Activated T-cell treated with anti-CD3 and anti-CD28 coated beads, Interleukin-2, amount 50 U/mL, for 72 hours (primary cell): ENCODE data around the gene CUL3. TPM values are rescaled to one million over a fixed set of nuclear protein-coding genes. Genes with fewer than 3 reads are reported as not detected.

Experiments used
- ATAC-seq, 2 donors: fragments of 150-1000 bp; cut with Tn5 transposase; replicated peaks in 1 of 2; 2 replicates each; pipeline ENCODE4 v1.10.0; 2021; ENCODE audit warnings: moderate library complexity in 2 of 2, mild to moderate bottlenecking in 1 of 2
- DNase-seq, 2 donors: peaks; one replicate each; pipeline ENCODE4 v3.0.0; 2021 to 2022; ENCODE audit warnings: mixed read lengths in 1 of 2
- H3K27ac Mint-ChIP-seq: one replicate; pipeline ENCODE4 v1.8.0; 2022; ENCODE audit warnings: mild to moderate bottlenecking, moderate library complexity, mixed read lengths
- H3K27me3 Mint-ChIP-seq: one replicate; pipeline ENCODE4 v1.8.0; 2022; ENCODE audit warnings: low read depth, mixed read lengths
- H3K36me3 Mint-ChIP-seq, 2 donors: one replicate each; pipeline ENCODE4 v1.8.0; 2022; ENCODE audit warnings: mixed read lengths in 2 of 2, mild to moderate bottlenecking in 1 of 2; ENCODE audit not compliant: insufficient read depth in 2 of 2
- H3K4me1 Mint-ChIP-seq: one replicate; pipeline ENCODE4 v1.8.0; 2022; ENCODE audit warnings: low read depth, mixed read lengths
- H3K4me3 Mint-ChIP-seq, 2 donors: one replicate each; pipeline ENCODE4 v1.8.0; 2022; ENCODE audit warnings: mild to moderate bottlenecking in 2 of 2, mixed read lengths in 2 of 2, moderate library complexity in 2 of 2
- H3K9me3 Mint-ChIP-seq, 2 donors: one replicate each; pipeline ENCODE4 v1.8.0; 2022; ENCODE audit warnings: mixed read lengths in 2 of 2
- total RNA-seq, 2 donors: library from RNA; stranded (reverse); gene quantifications; one replicate each; pipeline ENCODE4 v1.2.3, GENCODE V29; 2022

Gene CUL3
- total RNA-seq, 2 donors from 2014 or later = 61.4 to 68.5 TPM

- H3K27ac Mint-ChIP-seq = no peak overlapping the region
- peak overlapping the region in 1 of 2 donors; percentile 64 for H3K4me3 Mint-ChIP-seq
- H3K4me1 Mint-ChIP-seq = peaks cover 83% of the 10 kb centered on the region
- DNase-seq = no peak
- ATAC-seq = no peak
- no peaks in the 10 kb centered on the region for H3K27me3 Mint-ChIP-seq
- peaks cover 0 to 2% of the 10 kb centered on the region in 2 donors for H3K36me3 Mint-ChIP-seq
- no peaks in the 10 kb centered on the region for H3K9me3 Mint-ChIP-seq
Observed at GRCh38 chr2:224573724-224574123, 11.4 kb downstream of the CUL3 start.

DNA sequence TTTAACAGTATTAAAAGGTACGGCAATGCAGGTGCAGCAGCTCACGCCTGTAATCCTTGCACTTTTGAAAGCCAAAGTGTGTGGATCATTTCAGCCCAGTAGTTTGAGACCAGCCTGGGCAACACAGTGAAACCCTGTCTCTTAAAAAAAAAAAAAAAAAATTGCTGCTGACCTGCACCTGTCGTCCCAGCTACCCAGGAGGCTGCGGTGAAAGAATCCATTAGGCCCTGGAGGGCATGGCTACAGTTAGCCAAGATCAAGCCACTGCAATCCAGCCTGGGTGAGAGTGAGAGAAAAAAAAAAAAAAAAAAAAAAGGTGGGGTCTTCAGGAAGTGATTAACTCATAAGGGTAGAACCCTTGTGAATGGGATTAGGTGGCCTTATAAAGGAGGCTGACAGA is 12.8 kb downstream of the CUL3 start:
- no peaks in the 10 kb centered on the region for H3K27me3 Mint-ChIP-seq
- no peak overlapping the region for H3K27ac Mint-ChIP-seq
- DNase-seq (no peak), ATAC-seq (no peak)
- H3K9me3 Mint-ChIP-seq = peaks cover 4% of the 10 kb centered on the region in 2 donors
- H3K36me3 Mint-ChIP-seq = peaks cover 5 to 9% of the 10 kb centered on the region in 2 donors
- no peak overlapping the region for H3K4me3 Mint-ChIP-seq
- H3K4me1 Mint-ChIP-seq = peaks cover 86% of the 10 kb centered on the region

GRCh38 chr2:224570328-224570993 is 14.7 kb downstream of the CUL3 start:
- Mint-ChIP-seq H3K4me1 (peaks cover 86% of the 10 kb centered on the region), H3K4me3 (peak overlapping the region; percentile 5 to 69), H3K36me3 (peaks cover 9 to 22% of the 10 kb centered on the region in 2 donors), H3K27ac (peak overlapping the region; percentile 61), H3K27me3 (no peaks in the 10 kb centered on the region), H3K9me3 (peaks cover 4% of the 10 kb centered on the region in 2 donors)
- DNase-seq = no peak
- peak; percentile 80 to 90 for ATAC-seq

- ATAC-seq = no peak
- H3K36me3 Mint-ChIP-seq = peaks cover 9 to 22% of the 10 kb centered on the region in 2 donors
- no peak for DNase-seq
- H3K4me1 Mint-ChIP-seq = peaks cover 86% of the 10 kb centered on the region
- no peak overlapping the region for H3K4me3 Mint-ChIP-seq
- peaks cover 4% of the 10 kb centered on the region in 2 donors for H3K9me3 Mint-ChIP-seq
- peak overlapping the region; percentile 59 for H3K27ac Mint-ChIP-seq
- no peaks in the 10 kb centered on the region for H3K27me3 Mint-ChIP-seq
Observed at GRCh38 chr2:224569654-224570053, 15.5 kb downstream of the CUL3 start.

DNA sequence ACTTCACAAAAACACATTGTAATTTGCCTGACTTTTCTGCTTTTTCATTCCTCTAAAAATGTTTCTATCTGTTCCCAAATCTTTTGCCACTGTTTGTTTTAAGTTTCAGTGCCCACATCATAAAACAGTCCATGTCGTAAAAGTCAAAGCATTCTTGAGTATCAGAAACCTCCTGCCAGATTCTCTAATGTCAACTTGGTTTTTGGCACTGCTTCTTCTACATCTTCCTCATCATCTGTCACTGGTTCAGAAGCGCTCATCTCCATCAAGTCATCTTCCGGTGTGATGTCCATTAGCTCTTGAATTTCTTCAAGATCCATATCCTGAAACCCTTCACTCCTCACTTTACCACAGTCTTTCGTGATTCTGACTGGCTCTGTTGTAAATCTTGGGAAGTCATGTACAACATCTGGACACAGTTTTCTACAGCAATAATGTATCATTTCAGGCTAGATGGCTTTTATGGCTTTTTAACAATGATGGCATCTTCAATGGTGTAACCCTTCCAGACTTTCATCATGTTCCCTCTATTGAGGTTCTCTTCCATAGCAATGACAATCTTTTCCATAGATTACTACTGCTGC is 19.6 kb downstream of the CUL3 start:
- ATAC-seq = no peak
- no peak for DNase-seq
- Mint-ChIP-seq H3K36me3 (peaks cover 9 to 19% of the 10 kb centered on the region in 2 donors), H3K9me3 (peaks cover 4% of the 10 kb centered on the region in 2 donors), H3K27ac (no peak overlapping the region), H3K4me3 (no peak overlapping the region), H3K27me3 (no peaks in the 10 kb centered on the region), H3K4me1 (peaks cover 51% of the 10 kb centered on the region)

DNA sequence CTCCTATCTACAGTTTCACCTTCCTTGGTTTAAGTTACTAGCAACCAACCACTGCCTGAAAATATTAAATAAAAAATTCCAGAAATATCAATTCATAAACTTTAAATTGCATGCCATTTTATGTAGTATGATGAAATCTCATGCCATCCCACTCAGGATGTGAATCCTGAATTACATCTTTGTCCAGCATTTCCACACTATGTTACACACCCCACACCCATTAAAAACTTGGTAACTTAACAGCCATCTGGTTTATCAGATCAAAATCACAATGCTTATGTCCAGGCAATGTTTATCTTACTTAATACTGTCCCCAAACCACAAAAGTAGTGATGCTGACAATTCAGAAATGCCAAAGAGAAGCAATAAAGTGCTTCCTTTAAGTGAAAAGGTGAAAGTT is 21.6 kb downstream of the CUL3 start:
- peaks cover 4% of the 10 kb centered on the region in 2 donors for H3K9me3 Mint-ChIP-seq
- ATAC-seq = no peak
- H3K4me3 Mint-ChIP-seq = no peak overlapping the region
- H3K27ac Mint-ChIP-seq = peak overlapping the region; percentile 47
- DNase-seq = no peak
- H3K27me3 Mint-ChIP-seq = no peaks in the 10 kb centered on the region
- H3K4me1 Mint-ChIP-seq = peaks cover 39% of the 10 kb centered on the region
- peaks cover 9 to 19% of the 10 kb centered on the region in 2 donors for H3K36me3 Mint-ChIP-seq

DNA sequence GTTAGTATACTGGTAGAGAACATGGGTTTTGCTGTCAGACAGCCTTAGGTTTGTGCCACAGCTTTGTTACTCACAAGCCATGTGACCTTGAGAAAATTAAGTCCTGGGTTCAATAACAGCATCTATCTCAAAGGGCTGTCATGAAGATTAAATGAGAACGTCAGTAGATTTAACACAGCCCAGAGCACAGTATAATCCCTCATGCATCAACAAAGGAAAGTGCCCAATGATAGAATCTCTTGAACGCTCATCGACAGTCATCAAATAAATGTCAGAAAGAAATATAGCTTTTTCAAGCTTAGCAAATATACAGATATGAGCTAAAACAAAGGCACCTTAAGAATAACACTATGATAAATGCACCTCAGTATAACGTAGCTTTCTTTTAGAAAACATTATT is 22.3 kb downstream of the CUL3 start:
- Mint-ChIP-seq H3K9me3 (peaks cover 3% of the 10 kb centered on the region in 2 donors), H3K27me3 (no peaks in the 10 kb centered on the region), H3K27ac (no peak overlapping the region), H3K4me1 (peaks cover 40% of the 10 kb centered on the region), H3K36me3 (peaks cover 7 to 20% of the 10 kb centered on the region in 2 donors), H3K4me3 (no peak overlapping the region)
- no peak for DNase-seq
- no peak for ATAC-seq

GRCh38 chr2:224561234-224562005 is 23.7 kb downstream of the CUL3 start:
- Mint-ChIP-seq H3K9me3 (no peaks in the 10 kb centered on the region), H3K27me3 (no peaks in the 10 kb centered on the region), H3K4me3 (no peak overlapping the region), H3K4me1 (peaks cover 26% of the 10 kb centered on the region), H3K27ac (no peak overlapping the region), H3K36me3 (peaks cover 1 to 11% of the 10 kb centered on the region in 2 donors)
- ATAC-seq (peak; percentile 79 to 82), DNase-seq (no peak)

GRCh38 chr2:224560549-224560948 is 24.6 kb downstream of the CUL3 start:
- ATAC-seq = no peak
- Mint-ChIP-seq H3K27ac (no peak overlapping the region), H3K36me3 (peaks cover 0 to 11% of the 10 kb centered on the region in 2 donors), H3K4me1 (peaks cover 26% of the 10 kb centered on the region), H3K27me3 (no peaks in the 10 kb centered on the region), H3K9me3 (no peaks in the 10 kb centered on the region), H3K4me3 (no peak overlapping the region)
- DNase-seq = no peak

DNA sequence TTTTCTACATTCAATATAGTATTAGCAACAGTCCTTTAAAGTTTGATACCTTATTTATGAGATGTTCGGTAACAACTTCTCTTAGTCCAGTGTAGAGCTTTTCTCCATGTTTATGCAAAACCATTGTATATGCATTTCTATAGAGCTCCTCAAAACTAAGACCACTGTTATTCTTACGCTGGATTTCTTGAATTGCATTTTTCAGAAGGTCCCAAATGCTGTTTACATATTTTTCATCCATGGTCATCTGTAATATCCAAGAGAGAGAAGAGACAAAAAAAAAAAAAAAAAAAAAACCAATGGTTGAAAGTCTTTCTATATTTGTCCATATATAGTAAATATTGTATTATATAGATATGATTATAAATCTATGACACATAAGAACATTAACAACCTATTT is 27.6 kb downstream of the CUL3 start:
- ATAC-seq = no peak
- no peaks in the 10 kb centered on the region for H3K9me3 Mint-ChIP-seq
- H3K4me1 Mint-ChIP-seq = peaks cover 24% of the 10 kb centered on the region
- no peak for DNase-seq
- H3K27me3 Mint-ChIP-seq = no peaks in the 10 kb centered on the region
- H3K4me3 Mint-ChIP-seq = no peak overlapping the region
- H3K36me3 Mint-ChIP-seq = peaks cover 0 to 20% of the 10 kb centered on the region in 2 donors
- no peak overlapping the region for H3K27ac Mint-ChIP-seq

- H3K4me3 Mint-ChIP-seq = no peak overlapping the region
- peaks cover 24% of the 10 kb centered on the region for H3K4me1 Mint-ChIP-seq
- H3K27me3 Mint-ChIP-seq = no peaks in the 10 kb centered on the region
- no peaks in the 10 kb centered on the region for H3K9me3 Mint-ChIP-seq
- H3K36me3 Mint-ChIP-seq = peaks cover 0 to 22% of the 10 kb centered on the region in 2 donors
- DNase-seq (no peak), ATAC-seq (no peak)
- H3K27ac Mint-ChIP-seq = no peak overlapping the region
Observed at GRCh38 chr2:224556381-224556780, 28.8 kb downstream of the CUL3 start.

- DNase-seq = no peak
- Mint-ChIP-seq H3K4me1 (peaks cover 24% of the 10 kb centered on the region), H3K27ac (peak overlapping the region; percentile 55), H3K4me3 (peak overlapping the region in 1 of 2 donors; percentile 1), H3K27me3 (no peaks in the 10 kb centered on the region), H3K36me3 (peaks cover 0 to 23% of the 10 kb centered on the region in 2 donors), H3K9me3 (no peaks in the 10 kb centered on the region)
- ATAC-seq = no peak
Observed at GRCh38 chr2:224555823-224556366, 29.3 kb downstream of the CUL3 start.

GRCh38 chr2:224552771-224553170 is 32.4 kb downstream of the CUL3 start:
- Mint-ChIP-seq H3K4me1 (peaks cover 18% of the 10 kb centered on the region), H3K36me3 (peaks cover 0 to 30% of the 10 kb centered on the region in 2 donors), H3K27ac (no peak overlapping the region), H3K9me3 (no peaks in the 10 kb centered on the region), H3K27me3 (no peaks in the 10 kb centered on the region), H3K4me3 (no peak overlapping the region)
- DNase-seq (no peak), ATAC-seq (no peak)
